Measurements from ENCODE around the gene ZDHHC4. TPM values are rescaled to one million over a fixed set of nuclear protein-coding genes. Genes with fewer than 3 reads are reported as not detected.

Gene ZDHHC4
- total and polyA plus RNA-seq, 2 of the 8 experiments (the other 6 are each of a cell fraction or from before 2014, with no cell fraction given): 50.2 to 171 TPM

DNA sequence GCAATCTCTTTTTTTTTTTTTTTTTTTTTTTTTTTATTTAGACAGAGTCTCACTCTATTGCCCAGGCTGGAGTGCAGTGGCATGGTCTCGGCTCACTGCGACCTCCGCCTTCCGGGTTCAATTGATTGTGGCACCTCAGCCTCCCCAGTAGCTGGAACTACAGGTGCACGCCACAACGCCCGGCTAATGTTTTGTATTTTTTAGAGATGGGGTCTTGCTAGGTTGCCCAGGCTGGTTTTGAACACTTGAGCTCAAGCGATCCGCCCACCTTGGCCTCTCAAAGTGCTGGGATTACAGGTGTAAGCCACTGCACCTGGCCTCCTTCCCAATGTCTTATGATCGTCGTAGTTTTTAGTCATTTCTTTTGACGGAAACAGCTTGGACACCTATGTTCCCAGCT is 31.5 kb downstream of the ZDHHC4 start (continued):
- TF ChIP-seq SAP30 (IDR thresholded peaks at IDR 0.05; ENCODE audit: insufficient read depth, insufficient replicate concordance, low read length): no peak
- no peak for TF ChIP-seq KDM5A (IDR thresholded peaks at IDR 0.05; ENCODE audit: low read length)

All from H1 (cell line).